ENCODE results near the gene AKAP13.

Gene AKAP13

GRCh38 chr15:85527895-85528294 lies 147.5 kb downstream of the AKAP13 start:
- TF ChIP-seq ZSCAN23 (tag by site-specific recombination; IDR thresholded peaks at IDR 0.05) = no peak
- no peak for TF ChIP-seq SETDB1 (IDR thresholded peaks at IDR 0.05; ENCODE audit: insufficient read length, low read length)
- TF ChIP-seq ZNF211 (tag by site-specific recombination; IDR thresholded peaks at IDR 0.05; ENCODE audit: low read depth) = no peak
- TF ChIP-seq, protein P1, sequence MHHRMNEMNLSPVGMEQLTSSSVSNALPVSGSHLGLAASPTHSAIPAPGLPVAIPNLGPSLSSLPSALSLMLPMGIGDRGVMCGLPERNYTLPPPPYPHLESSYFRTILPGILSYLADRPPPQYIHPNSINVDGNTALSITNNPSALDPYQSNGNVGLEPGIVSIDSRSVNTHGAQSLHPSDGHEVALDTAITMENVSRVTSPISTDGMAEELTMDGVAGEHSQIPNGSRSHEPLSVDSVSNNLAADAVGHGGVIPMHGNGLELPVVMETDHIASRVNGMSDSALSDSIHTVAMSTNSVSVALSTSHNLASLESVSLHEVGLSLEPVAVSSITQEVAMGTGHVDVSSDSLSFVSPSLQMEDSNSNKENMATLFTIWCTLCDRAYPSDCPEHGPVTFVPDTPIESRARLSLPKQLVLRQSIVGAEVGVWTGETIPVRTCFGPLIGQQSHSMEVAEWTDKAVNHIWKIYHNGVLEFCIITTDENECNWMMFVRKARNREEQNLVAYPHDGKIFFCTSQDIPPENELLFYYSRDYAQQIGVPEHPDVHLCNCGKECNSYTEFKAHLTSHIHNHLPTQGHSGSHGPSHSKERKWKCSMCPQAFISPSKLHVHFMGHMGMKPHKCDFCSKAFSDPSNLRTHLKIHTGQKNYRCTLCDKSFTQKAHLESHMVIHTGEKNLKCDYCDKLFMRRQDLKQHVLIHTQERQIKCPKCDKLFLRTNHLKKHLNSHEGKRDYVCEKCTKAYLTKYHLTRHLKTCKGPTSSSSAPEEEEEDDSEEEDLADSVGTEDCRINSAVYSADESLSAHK (tag by site-specific recombination; IDR thresholded peaks at IDR 0.05) = no peak
- TF ChIP-seq, protein P2, sequence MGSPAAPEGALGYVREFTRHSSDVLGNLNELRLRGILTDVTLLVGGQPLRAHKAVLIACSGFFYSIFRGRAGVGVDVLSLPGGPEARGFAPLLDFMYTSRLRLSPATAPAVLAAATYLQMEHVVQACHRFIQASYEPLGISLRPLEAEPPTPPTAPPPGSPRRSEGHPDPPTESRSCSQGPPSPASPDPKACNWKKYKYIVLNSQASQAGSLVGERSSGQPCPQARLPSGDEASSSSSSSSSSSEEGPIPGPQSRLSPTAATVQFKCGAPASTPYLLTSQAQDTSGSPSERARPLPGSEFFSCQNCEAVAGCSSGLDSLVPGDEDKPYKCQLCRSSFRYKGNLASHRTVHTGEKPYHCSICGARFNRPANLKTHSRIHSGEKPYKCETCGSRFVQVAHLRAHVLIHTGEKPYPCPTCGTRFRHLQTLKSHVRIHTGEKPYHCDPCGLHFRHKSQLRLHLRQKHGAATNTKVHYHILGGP (tag by site-specific recombination; IDR thresholded peaks at IDR 0.05) = no peak
- no peak for TF ChIP-seq ZNF274 (IDR thresholded peaks at IDR 0.05; ENCODE audit: low read length)
- no peak for TF ChIP-seq ZNF274 (tag by site-specific recombination; IDR thresholded peaks at IDR 0.05; ENCODE audit: borderline replicate concordance)
- no peak for TF ChIP-seq ZFP3 (tag by site-specific recombination; IDR thresholded peaks at IDR 0.05; ENCODE audit: low read depth)
- TF ChIP-seq, protein P3, sequence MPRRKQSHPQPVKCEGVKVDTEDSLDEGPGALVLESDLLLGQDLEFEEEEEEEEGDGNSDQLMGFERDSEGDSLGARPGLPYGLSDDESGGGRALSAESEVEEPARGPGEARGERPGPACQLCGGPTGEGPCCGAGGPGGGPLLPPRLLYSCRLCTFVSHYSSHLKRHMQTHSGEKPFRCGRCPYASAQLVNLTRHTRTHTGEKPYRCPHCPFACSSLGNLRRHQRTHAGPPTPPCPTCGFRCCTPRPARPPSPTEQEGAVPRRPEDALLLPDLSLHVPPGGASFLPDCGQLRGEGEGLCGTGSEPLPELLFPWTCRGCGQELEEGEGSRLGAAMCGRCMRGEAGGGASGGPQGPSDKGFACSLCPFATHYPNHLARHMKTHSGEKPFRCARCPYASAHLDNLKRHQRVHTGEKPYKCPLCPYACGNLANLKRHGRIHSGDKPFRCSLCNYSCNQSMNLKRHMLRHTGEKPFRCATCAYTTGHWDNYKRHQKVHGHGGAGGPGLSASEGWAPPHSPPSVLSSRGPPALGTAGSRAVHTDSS (tag by site-specific recombination; IDR thresholded peaks at IDR 0.05) = no peak
- ChIA-PET CTCF (interaction anchor here (1.6 kb wide), 1 partner anchor 22 kb away, joined by 11 read pairs; no protein-coding TSS in a partner anchor), POLR2A (interaction anchor here (0.6 kb wide), 1 partner anchor 147 kb away, joined by 3 read pairs; no protein-coding TSS in a partner anchor)
- Histone ChIP-seq H3K9me3 (ENCODE audit: control insufficient read depth, insufficient read depth, low read depth, low read length) (no peaks in the 10 kb centered on the region), H3K4me1 (ENCODE audit: control insufficient read depth, insufficient read depth, low read length) (peaks cover 10% of the 10 kb centered on the region), H3K36me3 (ENCODE audit: control insufficient read depth in 2 of 2, insufficient read depth in 1 of 2, low read length in 2 of 2) (peaks cover 0 to 2% of the 10 kb centered on the region in 2 experiments; a peak in 2 of 3 replicates), H3K4me3 (ENCODE audit: low read depth, low read length) (no peak overlapping the region), H3K27ac (ENCODE audit: extremely low read depth, low read depth, low read length) (no peak overlapping the region)

DNA sequence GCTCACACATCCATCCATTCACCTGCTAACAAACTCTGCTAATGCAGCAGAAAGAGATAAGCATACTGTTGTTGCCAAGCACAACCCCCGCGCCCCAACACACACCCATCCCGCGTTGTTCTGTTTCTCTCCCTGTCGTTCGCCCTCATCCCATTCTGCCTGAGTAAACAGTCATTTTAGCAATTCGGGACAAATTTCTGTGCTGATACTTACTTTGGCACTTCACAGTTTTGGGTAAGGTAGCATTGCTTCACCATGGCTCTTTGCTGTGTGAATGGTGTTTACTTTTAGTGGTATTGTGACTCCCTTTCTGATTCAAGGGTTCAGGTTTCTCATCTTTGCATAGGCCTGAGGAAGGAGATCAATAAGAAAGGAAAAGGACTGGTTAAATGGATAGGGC lies 149.7 kb downstream of the AKAP13 start:
- TF ChIP-seq ZNF223 (tag by site-specific recombination; IDR thresholded peaks at IDR 0.05) (no peak), OVOL3 (tag by site-specific recombination; IDR thresholded peaks at IDR 0.05) (no peak), ZNF624 (tag by site-specific recombination; IDR thresholded peaks at IDR 0.05) (no peak), ZSCAN4 (tag by site-specific recombination; IDR thresholded peaks at IDR 0.05) (no peak), TRIM28 (IDR thresholded peaks at IDR 0.05; ENCODE audit: borderline replicate concordance, low read length) (no peak), PRDM1 (tag by site-specific recombination; IDR thresholded peaks at IDR 0.05) (no peak), WT1 (tag by site-specific recombination; IDR thresholded peaks at IDR 0.05) (no peak), ZNF837 (tag by site-specific recombination; IDR thresholded peaks at IDR 0.05) (no peak), ZSCAN16 (tag by site-specific recombination; IDR thresholded peaks at IDR 0.05) (no peak), ZNF792 (tag by site-specific recombination; IDR thresholded peaks at IDR 0.05) (no peak)
- TF ChIP-seq, protein P4, sequence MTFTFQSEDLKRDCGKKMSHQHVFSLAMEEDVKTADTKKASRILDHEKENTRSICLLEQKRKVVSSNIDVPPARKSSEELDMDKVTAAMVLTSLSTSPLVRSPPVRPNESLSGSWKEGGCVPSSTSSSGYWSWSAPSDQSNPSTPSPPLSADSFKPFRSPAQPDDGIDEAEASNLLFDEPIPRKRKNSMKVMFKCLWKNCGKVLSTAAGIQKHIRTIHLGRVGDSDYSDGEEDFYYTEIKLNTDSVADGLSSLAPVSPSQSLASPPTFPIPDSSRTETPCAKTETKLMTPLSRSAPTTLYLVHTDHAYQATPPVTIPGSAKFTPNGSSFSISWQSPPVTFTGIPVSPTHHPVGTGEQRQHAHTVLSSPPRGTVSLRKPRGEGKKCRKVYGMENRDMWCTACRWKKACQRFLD (tag by site-specific recombination; IDR thresholded peaks at IDR 0.05) = no peak
- H3K27ac ChIP-seq (ENCODE audit: extremely low read depth, low read depth, low read length) = no peak overlapping the region
- ChIA-PET CTCF (no interaction called here), POLR2A (no interaction called here)
- peaks cover 6 to 15% of the 10 kb centered on the region in 2 experiments; a peak in 2 of 3 replicates for H3K36me3 ChIP-seq (ENCODE audit: control insufficient read depth in 2 of 2, insufficient read depth in 1 of 2, low read length in 2 of 2)
- no peaks in the 10 kb centered on the region for H3K9me3 ChIP-seq (ENCODE audit: control insufficient read depth, insufficient read depth, low read depth, low read length)
- H3K4me3 ChIP-seq (ENCODE audit: low read depth, low read length) = no peak overlapping the region
- peaks cover 13% of the 10 kb centered on the region for H3K4me1 ChIP-seq (ENCODE audit: control insufficient read depth, insufficient read depth, low read length)

All from HEK293 (cell line).